ENCODE data around the gene DVL1.
"Not testable (repeated sequence)": the region's sequence is repeated elsewhere in the genome, so short reads cannot be mapped to it uniquely, and the experiment has no call there.

DVL1 gene

GRCh38 chr1:1387098-1388077 lies 38.2 kb upstream of the DVL1 start:
- Histone ChIP-seq H3K4me2 (no peak overlapping the region), H3K9me3 (0 out of 2 replicates have a peak, but pooled peaks cover 4% of the 10 kb centered on the region), H3K4me1 (no peaks in the 10 kb centered on the region), H3K36me3 (peaks cover 97% of the 10 kb centered on the region), H4K20me1 (peaks cover 61% of the 10 kb centered on the region), H3K9ac (no peak overlapping the region), H3K27ac (no peak overlapping the region), H3K4me3 (no peak overlapping the region), H3K27me3 (no peaks in the 10 kb centered on the region)
- no peak for TF ChIP-seq Cebpa-rat (IDR thresholded peaks at IDR 0.05)

GRCh38 chr1:1385931-1386330 lies 36.7 kb upstream of the DVL1 start:
- H3K4me3 ChIP-seq = no peak overlapping the region
- H3K9me3 ChIP-seq = 0 out of 2 replicates have a peak, but pooled peaks cover 4% of the 10 kb centered on the region
- peaks cover 97% of the 10 kb centered on the region for H3K36me3 ChIP-seq
- no peak overlapping the region for H3K27ac ChIP-seq
- no peaks in the 10 kb centered on the region for H3K27me3 ChIP-seq
- no peak overlapping the region for H3K9ac ChIP-seq
- H4K20me1 ChIP-seq = peaks cover 61% of the 10 kb centered on the region
- no peaks in the 10 kb centered on the region for H3K4me1 ChIP-seq
- no peak for TF ChIP-seq Cebpa-rat (IDR thresholded peaks at IDR 0.05)
- H3K4me2 ChIP-seq = no peak overlapping the region

GRCh38 chr1:1385339-1385738 lies 36.1 kb upstream of the DVL1 start:
- H3K27ac ChIP-seq, H3K9ac ChIP-seq, H3K4me1 ChIP-seq, H3K27me3 ChIP-seq, H3K4me3 ChIP-seq, H3K4me2 ChIP-seq, H3K9me3 ChIP-seq: not testable (repeated sequence)
- peaks cover 97% of the 10 kb centered on the region for H3K36me3 ChIP-seq
- H4K20me1 ChIP-seq = peaks cover 65% of the 10 kb centered on the region

- Histone ChIP-seq H3K4me1 (no peaks in the 10 kb centered on the region), H3K27me3 (no peaks in the 10 kb centered on the region), H4K20me1 (peaks cover 46% of the 10 kb centered on the region), H3K9ac (no peak overlapping the region), H3K27ac (no peak overlapping the region), H3K36me3 (peaks cover 70% of the 10 kb centered on the region), H3K4me2 (no peak overlapping the region), H3K4me3 (no peak overlapping the region), H3K9me3 (0 out of 2 replicates have a peak, but pooled peaks cover 4% of the 10 kb centered on the region)
- no peak for TF ChIP-seq Cebpa-rat (IDR thresholded peaks at IDR 0.05)
Observed at GRCh38 chr1:1381294-1381693, 32.1 kb upstream of the DVL1 start.

- H3K36me3 ChIP-seq = peaks cover 69% of the 10 kb centered on the region
- H3K4me1 ChIP-seq = peaks cover 4% of the 10 kb centered on the region
- H3K27me3 ChIP-seq = no peaks in the 10 kb centered on the region
- 0 out of 2 replicates have a peak, but pooled peaks cover 4% of the 10 kb centered on the region for H3K9me3 ChIP-seq
- no peak overlapping the region for H3K9ac ChIP-seq
- H3K4me2 ChIP-seq = no peak overlapping the region
- peaks cover 42% of the 10 kb centered on the region for H4K20me1 ChIP-seq
- no peak overlapping the region for H3K4me3 ChIP-seq
- no peak overlapping the region for H3K27ac ChIP-seq
- no peak for TF ChIP-seq Cebpa-rat (IDR thresholded peaks at IDR 0.05)
Observed at GRCh38 chr1:1380860-1381259, 31.6 kb upstream of the DVL1 start.

GRCh38 chr1:1377540-1378205 lies 28.5 kb upstream of the DVL1 start:
- Histone ChIP-seq H4K20me1 (peaks cover 45% of the 10 kb centered on the region), H3K4me2 (no peak overlapping the region), H3K4me3 (no peak overlapping the region), H3K4me1 (peaks cover 25% of the 10 kb centered on the region), H3K36me3 (peaks cover 54% of the 10 kb centered on the region), H3K9me3 (no peaks in the 10 kb centered on the region), H3K27me3 (no peaks in the 10 kb centered on the region), H3K27ac (no peak overlapping the region), H3K9ac (no peak overlapping the region)
- no peak for TF ChIP-seq Cebpa-rat (IDR thresholded peaks at IDR 0.05)

GRCh38 chr1:1376551-1377226 lies 27.5 kb upstream of the DVL1 start:
- Histone ChIP-seq H3K27ac (no peak overlapping the region), H3K9me3 (no peaks in the 10 kb centered on the region), H3K4me3 (no peak overlapping the region), H4K20me1 (peaks cover 45% of the 10 kb centered on the region), H3K4me1 (peaks cover 35% of the 10 kb centered on the region), H3K27me3 (no peaks in the 10 kb centered on the region), H3K36me3 (peaks cover 52% of the 10 kb centered on the region), H3K4me2 (no peak overlapping the region), H3K9ac (no peak overlapping the region)
- no peak for TF ChIP-seq Cebpa-rat (IDR thresholded peaks at IDR 0.05)

GRCh38 chr1:1374929-1375662 lies 25.9 kb upstream of the DVL1 start, which contains the start of gene AURKAIP1:
TSS of gene AURKAIP1 (minus strand) at chr1:1375207. CDS start at chr1:1374756, 451 bp downstream.
- Histone ChIP-seq H3K36me3 (peaks cover 36% of the 10 kb centered on the region), H3K4me2 (peak within 1 kb of the TSS; percentile 100), H3K9me3 (no peaks in the 10 kb centered on the region), H3K27me3 (no peaks in the 10 kb centered on the region), H3K4me1 (peaks cover 51% of the 10 kb centered on the region), H3K27ac (peak within 1 kb of the TSS; percentile 99), H3K4me3 (peak within 1 kb of the TSS; percentile 100), H4K20me1 (peaks cover 44% of the 10 kb centered on the region), H3K9ac (peak within 1 kb of the TSS; percentile 98)
- TF ChIP-seq Cebpa-rat (IDR thresholded peaks at IDR 0.05) = no peak

- H3K9ac ChIP-seq = peak overlapping the region; percentile 98
- H3K27ac ChIP-seq = peak overlapping the region; percentile 99
- peaks cover 57% of the 10 kb centered on the region for H3K4me1 ChIP-seq
- H3K9me3 ChIP-seq = no peaks in the 10 kb centered on the region
- peak overlapping the region; percentile 100 for H3K4me3 ChIP-seq
- H3K4me2 ChIP-seq = peak overlapping the region; percentile 100
- H4K20me1 ChIP-seq = peaks cover 44% of the 10 kb centered on the region
- peaks cover 35% of the 10 kb centered on the region for H3K36me3 ChIP-seq
- TF ChIP-seq Cebpa-rat (IDR thresholded peaks at IDR 0.05) = no peak
- H3K27me3 ChIP-seq = no peaks in the 10 kb centered on the region
Observed at GRCh38 chr1:1374589-1374928, 25.3 kb upstream of the DVL1 start.

Data from BLaER1 (cell line).